ENCODE results near the gene ADNP. TPM values are rescaled to one million over a fixed set of nuclear protein-coding genes. Genes with fewer than 3 reads are reported as not detected.

The ADNP gene
- total RNA-seq, 2 experiments from 2014 or later, result 53.7 to 54.7 TPM

DNA sequence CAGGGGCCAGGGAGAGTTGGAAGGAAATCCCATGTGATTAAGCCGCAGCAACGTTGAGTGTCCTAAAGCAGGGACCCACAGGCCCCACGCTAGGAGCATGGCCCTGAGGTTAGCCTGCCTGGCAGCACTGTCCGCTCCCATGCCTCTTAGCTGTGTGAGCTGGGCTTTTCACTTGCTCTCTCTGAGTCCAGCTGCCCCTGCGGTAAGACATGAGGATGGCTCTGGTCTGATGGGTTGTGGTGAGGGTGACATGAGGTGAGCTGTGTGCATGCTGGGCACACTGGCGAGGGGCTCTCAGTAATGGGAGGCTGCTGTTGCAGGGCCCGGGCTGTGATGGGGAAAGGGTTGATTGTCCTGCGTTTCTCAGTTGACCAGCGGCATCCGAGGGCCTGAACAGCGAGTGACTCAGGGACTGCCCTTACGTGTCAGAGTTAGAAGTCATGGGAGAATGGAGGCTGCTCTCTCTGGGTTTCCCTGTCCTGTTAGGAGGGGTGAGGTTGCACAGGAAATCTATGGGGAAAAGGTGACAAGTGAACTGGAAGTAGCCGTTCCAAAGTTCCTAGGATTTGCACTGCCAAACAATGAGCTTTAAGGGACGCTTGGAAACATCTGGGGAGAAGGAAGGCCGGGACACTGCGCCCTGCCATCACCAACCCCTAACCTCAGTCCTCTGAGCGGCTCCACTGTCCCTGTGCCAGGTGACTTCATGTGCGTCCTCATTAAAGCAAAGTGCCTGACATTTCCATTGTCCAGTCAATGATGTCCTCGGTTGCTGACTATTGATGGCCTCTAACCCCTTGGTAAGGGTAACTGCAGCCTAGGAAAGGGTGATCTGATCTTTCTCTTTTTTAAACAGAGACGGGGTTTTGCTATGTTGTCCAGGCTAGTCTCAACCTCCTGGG, 51.3 kb downstream of the ADNP start:
- Mint-ChIP-seq H3K4me3 (no peak overlapping the region), H3K9me3 (peaks cover 5% of the 10 kb centered on the region), H3K27ac (no peak overlapping the region), H3K4me1 (ENCODE audit: low read depth) (no peaks in the 10 kb centered on the region), H3K27me3 (no peaks in the 10 kb centered on the region), H3K36me3 (no peaks in the 10 kb centered on the region)
- intact Hi-C loops (cut with micrococcal nuclease), result no loop called here
- DNase-seq, result no peak
- CTCF ChIA-PET, result no interaction called here
- POLR2A ChIA-PET, result no interaction called here

- ChIA-PET CTCF (no interaction called here), POLR2A (no interaction called here)
- H3K4me1 Mint-ChIP-seq (ENCODE audit: low read depth), result no peaks in the 10 kb centered on the region
- H3K9me3 Mint-ChIP-seq, result no peaks in the 10 kb centered on the region
- no peak for DNase-seq
- H3K27ac Mint-ChIP-seq, result no peak overlapping the region
- H3K27me3 Mint-ChIP-seq, result no peaks in the 10 kb centered on the region
- H3K4me3 Mint-ChIP-seq, result no peak overlapping the region
- intact Hi-C loops (cut with micrococcal nuclease), result no loop called here
- H3K36me3 Mint-ChIP-seq, result no peaks in the 10 kb centered on the region
These were observed 53.9 kb downstream of the ADNP start for GRCh38 chr20:50877232-50877743.

DNA sequence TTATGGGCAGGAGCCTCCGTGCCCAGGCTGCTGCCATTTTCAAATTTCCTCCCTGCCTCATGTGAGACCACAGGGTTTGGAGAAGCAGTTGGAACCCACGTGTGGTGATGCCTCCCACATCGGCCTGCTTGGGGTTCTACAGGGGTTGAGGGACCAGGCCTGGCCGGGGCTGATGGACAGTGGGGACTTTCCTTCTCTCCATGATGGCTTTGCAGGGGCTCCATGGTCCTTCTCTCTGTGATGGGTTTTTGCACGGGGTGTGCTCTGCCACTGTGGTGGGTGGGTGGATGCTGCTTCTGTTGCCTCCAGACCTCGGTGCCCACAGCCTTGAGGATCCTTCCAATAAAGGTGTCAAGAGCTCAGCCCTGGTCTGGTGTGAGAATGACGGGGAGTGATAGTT, 54.4 kb downstream of the ADNP start:
- intact Hi-C loops (cut with micrococcal nuclease), result no loop called here
- no peaks in the 10 kb centered on the region for H3K27me3 Mint-ChIP-seq
- H3K9me3 Mint-ChIP-seq, result no peaks in the 10 kb centered on the region
- no peak overlapping the region for H3K27ac Mint-ChIP-seq
- CTCF ChIA-PET, result no interaction called here
- H3K4me1 Mint-ChIP-seq (ENCODE audit: low read depth), result no peaks in the 10 kb centered on the region
- POLR2A ChIA-PET, result no interaction called here
- DNase-seq, result no peak
- no peak overlapping the region for H3K4me3 Mint-ChIP-seq
- no peaks in the 10 kb centered on the region for H3K36me3 Mint-ChIP-seq

- Mint-ChIP-seq H3K4me3 (no peak overlapping the region), H3K4me1 (ENCODE audit: low read depth) (no peaks in the 10 kb centered on the region)
These were observed 55.1 kb downstream of the ADNP start for GRCh38 chr20:50876063-50876685.

DNA sequence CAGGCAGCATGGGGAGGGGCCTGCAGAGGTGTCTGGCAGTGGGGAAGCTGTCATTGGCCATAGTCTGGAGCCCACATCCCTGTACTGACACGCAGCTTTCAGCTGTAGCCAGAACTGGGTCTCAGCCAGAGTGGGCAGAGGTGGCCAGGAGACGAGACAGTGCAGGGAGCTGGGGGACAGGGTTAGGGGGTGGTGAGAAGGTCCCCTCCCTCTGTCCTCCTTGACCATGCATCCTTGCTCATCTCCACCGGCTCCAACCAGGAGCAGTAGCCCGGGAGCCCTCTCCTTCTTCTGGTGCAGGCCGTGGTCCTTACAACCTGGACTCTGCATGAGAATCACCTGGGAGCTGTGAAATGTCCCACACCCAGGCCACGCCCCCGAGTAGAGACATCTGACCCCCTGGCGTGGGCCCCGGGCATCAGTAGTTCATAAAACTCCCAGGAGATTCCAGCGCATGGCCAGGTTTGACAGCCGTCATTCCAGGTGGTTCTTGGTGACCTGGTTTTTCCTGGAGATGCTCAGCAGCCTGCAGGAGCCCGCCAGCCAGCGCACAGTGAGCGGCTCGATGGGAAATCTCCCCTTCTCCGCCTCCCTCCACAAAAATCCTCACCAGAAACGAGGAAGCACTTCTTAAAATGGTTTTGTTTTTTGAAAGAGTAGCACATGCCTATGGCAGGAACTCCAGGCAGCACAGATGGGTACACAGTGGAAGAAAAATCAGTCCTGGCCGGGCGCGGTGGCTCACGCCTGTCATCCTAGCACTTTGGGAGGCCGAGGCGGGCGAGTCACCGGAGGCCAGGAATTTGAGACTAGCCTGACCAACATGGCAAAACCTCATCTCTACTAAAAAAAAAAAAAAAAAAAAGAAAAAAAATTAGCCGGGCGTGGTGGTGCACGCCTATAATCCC, 56.2 kb downstream of the ADNP start:
- POLR2A ChIA-PET, result no interaction called here
- no peaks in the 10 kb centered on the region for H3K4me1 Mint-ChIP-seq (ENCODE audit: low read depth)
- no peaks in the 10 kb centered on the region for H3K9me3 Mint-ChIP-seq
- no peaks in the 10 kb centered on the region for H3K36me3 Mint-ChIP-seq
- H3K27ac Mint-ChIP-seq, result no peak overlapping the region
- intact Hi-C loops (cut with micrococcal nuclease), result no loop called here
- no peak overlapping the region for H3K4me3 Mint-ChIP-seq
- CTCF ChIA-PET, result no interaction called here
- no peak for DNase-seq
- H3K27me3 Mint-ChIP-seq, result no peaks in the 10 kb centered on the region

More at GRCh38 chr20:50876063-50876685, 55.1 kb downstream of the ADNP start:
- ChIA-PET CTCF (interaction anchor here (0.8 kb wide), 1 partner anchor 82 kb away, joined by 3 read pairs; the partner anchor contains the start of gene BCAS4), POLR2A (interaction anchor here (0.6 to 0.9 kb wide), 2 partner anchors 10 to 83 kb away, joined by 3 read pairs; partner anchors contain the start of gene MOCS3)
- intact Hi-C loops (cut with micrococcal nuclease), result no loop called here
- Mint-ChIP-seq H3K27me3 (no peaks in the 10 kb centered on the region), H3K36me3 (no peaks in the 10 kb centered on the region), H3K9me3 (no peaks in the 10 kb centered on the region), H3K27ac (no peak overlapping the region)
- no peak for DNase-seq

DNA sequence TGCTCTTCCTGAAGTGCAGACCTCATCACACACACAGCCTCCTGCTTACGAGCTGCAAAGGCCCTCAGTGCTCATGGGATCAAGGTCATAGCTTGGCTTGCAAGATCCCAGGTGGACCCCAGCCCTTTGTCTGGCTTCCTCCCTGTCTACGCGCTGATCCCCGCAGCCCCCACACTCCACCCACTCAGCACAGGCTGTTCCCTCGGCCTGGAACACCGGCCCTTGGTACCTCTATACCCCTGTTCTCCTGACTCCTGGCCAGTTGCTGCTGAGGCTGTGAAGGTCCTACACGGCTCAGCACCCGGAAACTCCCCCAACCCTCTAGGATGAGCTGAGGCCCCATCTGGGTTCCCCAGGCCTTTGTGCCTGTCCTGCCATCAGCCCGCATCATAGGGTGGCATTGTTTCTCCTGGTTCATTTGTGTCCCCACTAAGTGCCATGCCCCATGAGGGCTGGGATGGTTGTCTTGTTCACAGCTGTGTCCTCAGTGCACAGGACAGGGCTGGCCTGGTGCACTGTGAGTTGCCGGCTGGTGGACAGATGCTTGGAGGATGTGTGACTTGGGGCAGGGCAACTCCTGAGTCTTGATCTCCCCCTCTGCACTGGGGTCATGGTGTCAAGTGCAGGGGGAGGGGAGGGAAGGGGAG, 57.0 kb downstream of the ADNP start:
- Mint-ChIP-seq H3K27me3 (no peaks in the 10 kb centered on the region), H3K4me1 (ENCODE audit: low read depth) (no peaks in the 10 kb centered on the region), H3K4me3 (no peak overlapping the region), H3K27ac (no peak overlapping the region), H3K36me3 (no peaks in the 10 kb centered on the region), H3K9me3 (no peaks in the 10 kb centered on the region)
- ChIA-PET CTCF (no interaction called here), POLR2A (no interaction called here)
- intact Hi-C loops (cut with micrococcal nuclease), result no loop called here
- no peak for DNase-seq

GRCh38 chr20:50873585-50873984, 57.7 kb downstream of the ADNP start:
- no peaks in the 10 kb centered on the region for H3K27me3 Mint-ChIP-seq
- no peaks in the 10 kb centered on the region for H3K9me3 Mint-ChIP-seq
- ChIA-PET CTCF (no interaction called here), POLR2A (no interaction called here)
- no peaks in the 10 kb centered on the region for H3K4me1 Mint-ChIP-seq (ENCODE audit: low read depth)
- DNase-seq, result no peak
- no peak overlapping the region for H3K4me3 Mint-ChIP-seq
- H3K36me3 Mint-ChIP-seq, result no peaks in the 10 kb centered on the region
- no peak overlapping the region for H3K27ac Mint-ChIP-seq
- intact Hi-C loops (cut with micrococcal nuclease), result no loop called here

DNA sequence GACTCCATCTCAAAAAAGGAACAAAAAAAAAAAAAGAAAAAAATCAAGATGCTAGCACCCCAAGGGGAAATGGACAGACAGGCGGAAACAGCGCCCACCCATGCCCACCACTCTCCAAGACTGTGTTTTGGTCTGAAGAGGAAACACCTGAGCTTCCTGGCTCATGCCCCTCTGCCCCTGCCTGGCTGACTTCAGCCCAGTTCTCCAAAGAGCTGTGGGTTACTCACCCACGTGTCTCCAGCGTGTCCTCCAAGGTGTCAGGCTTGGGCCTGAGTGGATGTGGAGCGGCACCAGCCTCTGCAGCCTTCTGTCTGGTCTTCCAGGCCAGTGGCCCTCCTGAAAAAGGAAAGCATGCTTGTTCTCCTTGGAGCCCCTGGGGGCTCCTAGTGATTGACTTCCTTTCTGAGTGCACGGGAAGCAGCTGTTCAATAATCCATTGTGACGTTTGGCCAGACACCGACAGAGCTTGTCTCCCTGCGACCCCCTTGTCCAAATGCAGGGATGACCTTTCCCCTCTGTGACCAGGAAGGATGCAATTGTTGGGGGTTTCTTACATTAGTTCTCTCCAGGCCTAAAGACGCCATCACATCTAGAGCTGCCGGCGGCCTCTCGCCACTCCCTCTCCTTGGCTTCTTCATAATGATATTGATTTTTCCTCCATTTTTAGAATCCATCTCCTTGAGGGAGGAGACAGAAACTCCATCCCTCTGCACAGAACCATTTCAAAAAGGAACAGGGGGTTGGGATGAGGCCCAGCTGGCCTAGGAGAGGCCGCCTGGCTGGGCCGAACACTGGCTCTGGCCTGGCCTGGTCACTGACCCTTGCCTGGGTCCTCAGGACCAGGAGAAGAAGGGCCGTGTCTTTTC, 58.4 kb downstream of the ADNP start:
- intact Hi-C loops (cut with micrococcal nuclease), result no loop called here
- Mint-ChIP-seq H3K4me1 (ENCODE audit: low read depth) (no peaks in the 10 kb centered on the region), H3K36me3 (no peaks in the 10 kb centered on the region), H3K27me3 (no peaks in the 10 kb centered on the region), H3K4me3 (no peak overlapping the region), H3K27ac (no peak overlapping the region), H3K9me3 (no peaks in the 10 kb centered on the region)
- ChIA-PET CTCF (no interaction called here), POLR2A (no interaction called here)
- no peak for DNase-seq

- intact Hi-C loops (cut with micrococcal nuclease), result no loop called here
- H3K36me3 Mint-ChIP-seq, result no peaks in the 10 kb centered on the region
- POLR2A ChIA-PET, result no interaction called here
- no peak overlapping the region for H3K27ac Mint-ChIP-seq
- H3K4me1 Mint-ChIP-seq (ENCODE audit: low read depth), result no peaks in the 10 kb centered on the region
- DNase-seq, result no peak
- no peak overlapping the region for H3K4me3 Mint-ChIP-seq
- H3K9me3 Mint-ChIP-seq, result no peaks in the 10 kb centered on the region
- H3K27me3 Mint-ChIP-seq, result no peaks in the 10 kb centered on the region
- CTCF ChIA-PET, result no interaction called here
These were observed 60.6 kb downstream of the ADNP start for GRCh38 chr20:50870561-50871161.

DNA sequence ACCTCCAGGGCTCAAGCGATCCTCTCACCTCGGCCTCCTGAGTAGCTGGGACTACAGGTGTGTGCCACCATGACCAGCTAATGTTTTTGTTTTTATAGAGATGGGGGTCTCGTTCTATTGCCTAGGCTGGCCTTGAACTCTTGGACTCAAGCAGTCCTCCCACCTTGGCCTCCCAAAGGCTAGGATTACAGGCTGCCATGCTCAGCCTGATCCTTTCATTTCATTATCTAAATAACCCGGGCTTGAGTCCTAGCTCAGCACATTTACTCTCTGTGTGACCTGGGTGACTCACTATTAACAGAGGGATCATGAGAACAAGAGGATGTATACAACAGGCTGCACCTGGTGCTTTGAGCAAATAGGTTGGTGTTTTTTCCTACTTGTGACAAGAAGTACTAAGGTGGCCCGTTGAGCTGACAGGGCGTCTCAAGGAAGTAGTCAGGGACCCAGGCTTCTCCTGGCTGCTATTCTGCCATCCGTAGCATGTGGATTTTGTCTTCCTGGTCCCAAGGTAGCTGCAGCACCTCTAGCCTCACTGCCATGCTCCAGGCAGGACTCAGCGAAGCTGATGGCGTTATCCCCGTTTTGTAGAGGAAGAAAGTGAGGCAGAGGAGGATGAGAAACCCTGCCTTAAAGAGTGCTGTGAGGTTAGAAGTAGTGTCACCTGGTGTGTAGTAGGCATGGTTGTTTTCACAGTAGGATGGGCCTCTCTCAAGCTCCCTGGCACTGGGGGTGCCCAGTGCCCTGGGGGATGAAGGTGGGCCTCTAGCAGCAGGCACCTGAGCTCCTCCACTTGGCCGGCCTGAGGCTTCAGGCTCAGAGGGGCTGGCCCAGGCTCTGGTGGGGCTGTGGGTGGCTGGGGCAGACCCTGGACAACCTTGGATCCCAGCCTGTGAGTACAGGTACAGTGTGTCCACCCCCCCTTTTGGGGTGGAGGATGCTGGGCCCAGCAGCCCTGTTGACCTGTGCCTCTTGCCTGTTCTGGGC, 62.4 kb downstream of the ADNP start:
- intact Hi-C loops (cut with micrococcal nuclease), result no loop called here
- ChIA-PET POLR2A (no interaction called here), CTCF (interaction anchor here (0.9 kb wide), 1 partner anchor 61 kb away, joined by 3 read pairs; no protein-coding TSS in a partner anchor)
- DNase-seq, result no peak
- Mint-ChIP-seq H3K36me3 (no peaks in the 10 kb centered on the region), H3K27me3 (no peaks in the 10 kb centered on the region), H3K4me3 (no peak overlapping the region), H3K27ac (no peak overlapping the region), H3K4me1 (ENCODE audit: low read depth) (no peaks in the 10 kb centered on the region), H3K9me3 (no peaks in the 10 kb centered on the region)

Measured in activated CD4-positive, alpha-beta memory T cell treated with anti-CD3 and anti-CD28 coated beads for 36 hours (primary cell).